ENCODE data around the gene RUNX1. TPM values are rescaled to one million over a fixed set of nuclear protein-coding genes. Genes with fewer than 3 reads are reported as not detected.

RUNX1 gene
- total RNA-seq, 1 donor from 2014 or later = 18.7 TPM

GRCh38 chr21:34960687-34961086 lies 88.4 kb downstream of the RUNX1 start:
- no peak for TF ChIP-seq CTCF (IDR thresholded peaks at IDR 0.05; ENCODE audit: unreplicated experiment)
- DNase-seq (ENCODE audit: low spot score) = no peak
- peaks cover 7% of the 10 kb centered on the region for H3K27me3 Mint-ChIP-seq (ENCODE audit: unreplicated experiment)
- H3K9me3 Mint-ChIP-seq (ENCODE audit: unreplicated experiment) = no peaks in the 10 kb centered on the region
- H3K4me1 Mint-ChIP-seq (ENCODE audit: unreplicated experiment) = peaks cover 27% of the 10 kb centered on the region
- no peaks in the 10 kb centered on the region for H3K36me3 Mint-ChIP-seq (ENCODE audit: low read depth, unreplicated experiment)
- H3K27ac Mint-ChIP-seq (ENCODE audit: unreplicated experiment) = no peak overlapping the region
- H3K4me3 Mint-ChIP-seq (ENCODE audit: unreplicated experiment) = no peak overlapping the region

GRCh38 chr21:34959607-34960006 lies 89.5 kb downstream of the RUNX1 start:
- TF ChIP-seq CTCF (IDR thresholded peaks at IDR 0.05; ENCODE audit: unreplicated experiment) = no peak
- H3K27me3 Mint-ChIP-seq (ENCODE audit: unreplicated experiment) = peaks cover 7% of the 10 kb centered on the region
- no peaks in the 10 kb centered on the region for H3K36me3 Mint-ChIP-seq (ENCODE audit: low read depth, unreplicated experiment)
- H3K4me3 Mint-ChIP-seq (ENCODE audit: unreplicated experiment) = peak overlapping the region; percentile 40
- no peaks in the 10 kb centered on the region for H3K9me3 Mint-ChIP-seq (ENCODE audit: unreplicated experiment)
- peaks cover 16% of the 10 kb centered on the region for H3K4me1 Mint-ChIP-seq (ENCODE audit: unreplicated experiment)
- H3K27ac Mint-ChIP-seq (ENCODE audit: unreplicated experiment) = no peak overlapping the region
- DNase-seq (ENCODE audit: low spot score) = no peak

- Mint-ChIP-seq H3K4me3 (ENCODE audit: unreplicated experiment) (no peak overlapping the region), H3K9me3 (ENCODE audit: unreplicated experiment) (no peaks in the 10 kb centered on the region), H3K36me3 (ENCODE audit: low read depth, unreplicated experiment) (no peaks in the 10 kb centered on the region), H3K4me1 (ENCODE audit: unreplicated experiment) (peaks cover 6% of the 10 kb centered on the region), H3K27ac (ENCODE audit: unreplicated experiment) (no peak overlapping the region), H3K27me3 (ENCODE audit: unreplicated experiment) (no peaks in the 10 kb centered on the region)
- no peak for DNase-seq (ENCODE audit: low spot score)
- TF ChIP-seq CTCF (IDR thresholded peaks at IDR 0.05; ENCODE audit: unreplicated experiment) = no peak
Measured at GRCh38 chr21:34958040-34958439, 91.1 kb downstream of the RUNX1 start.

- no peak overlapping the region for H3K27ac Mint-ChIP-seq (ENCODE audit: unreplicated experiment)
- no peak for DNase-seq (ENCODE audit: low spot score)
- H3K4me1 Mint-ChIP-seq (ENCODE audit: unreplicated experiment) = no peaks in the 10 kb centered on the region
- no peaks in the 10 kb centered on the region for H3K36me3 Mint-ChIP-seq (ENCODE audit: low read depth, unreplicated experiment)
- H3K4me3 Mint-ChIP-seq (ENCODE audit: unreplicated experiment) = no peak overlapping the region
- H3K27me3 Mint-ChIP-seq (ENCODE audit: unreplicated experiment) = no peaks in the 10 kb centered on the region
- no peaks in the 10 kb centered on the region for H3K9me3 Mint-ChIP-seq (ENCODE audit: unreplicated experiment)
- no peak for TF ChIP-seq CTCF (IDR thresholded peaks at IDR 0.05; ENCODE audit: unreplicated experiment)
Measured at GRCh38 chr21:34956416-34957316, 92.4 kb downstream of the RUNX1 start.

GRCh38 chr21:34953950-34954349 lies 95.2 kb downstream of the RUNX1 start:
- Mint-ChIP-seq H3K27ac (ENCODE audit: unreplicated experiment) (no peak overlapping the region), H3K36me3 (ENCODE audit: low read depth, unreplicated experiment) (no peaks in the 10 kb centered on the region), H3K9me3 (ENCODE audit: unreplicated experiment) (no peaks in the 10 kb centered on the region), H3K27me3 (ENCODE audit: unreplicated experiment) (no peaks in the 10 kb centered on the region), H3K4me3 (ENCODE audit: unreplicated experiment) (no peak overlapping the region), H3K4me1 (ENCODE audit: unreplicated experiment) (no peaks in the 10 kb centered on the region)
- TF ChIP-seq CTCF (IDR thresholded peaks at IDR 0.05; ENCODE audit: unreplicated experiment) = no peak
- DNase-seq (ENCODE audit: low spot score) = no peak
